Fibroblast of pulmonary artery (primary cell): ENCODE results near the gene AUTS2.

Experiments used
- DNase-seq: peaks from one replicate; pipeline ENCODE4 v3.0.0-alpha.2; 2010; ENCODE audit warnings: low read depth
- H3K4me3 ChIP-seq: replicated peaks from 2 replicates; pipeline ENCODE4 v1.5.1; 2011; ENCODE audit warnings: low read depth, mild to moderate bottlenecking, control low read depth, low read length, moderate library complexity
- TF ChIP-seq, protein P1 (sequence below): IDR thresholded peaks from 2 replicates; pipeline ENCODE4 v1.5.1; 2011; ENCODE audit warnings: mild to moderate bottlenecking, control low read depth, low read length, inconsistent platforms; ENCODE audit errors: missing control alignments

Gene AUTS2

DNA sequence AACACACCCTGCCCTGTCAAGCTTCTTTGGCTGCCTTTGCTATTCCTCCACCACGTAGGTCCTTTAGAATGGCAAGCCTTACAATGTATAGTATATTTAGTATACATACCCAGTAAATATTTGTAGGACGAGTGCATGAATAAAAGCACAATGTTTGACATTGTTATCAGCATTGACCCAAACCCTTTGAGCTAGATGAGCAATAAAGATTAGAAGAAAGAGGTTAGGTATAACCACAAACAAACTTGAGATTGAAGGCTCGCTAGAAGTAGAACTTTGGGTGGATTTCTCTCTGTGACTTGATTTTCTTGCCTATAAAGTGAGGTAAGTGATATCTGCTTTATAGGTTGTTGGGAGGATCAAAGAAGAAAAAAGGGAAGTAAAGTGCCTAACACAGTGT, 972.7 kb downstream of the AUTS2 start:
- TF ChIP-seq, protein P1, sequence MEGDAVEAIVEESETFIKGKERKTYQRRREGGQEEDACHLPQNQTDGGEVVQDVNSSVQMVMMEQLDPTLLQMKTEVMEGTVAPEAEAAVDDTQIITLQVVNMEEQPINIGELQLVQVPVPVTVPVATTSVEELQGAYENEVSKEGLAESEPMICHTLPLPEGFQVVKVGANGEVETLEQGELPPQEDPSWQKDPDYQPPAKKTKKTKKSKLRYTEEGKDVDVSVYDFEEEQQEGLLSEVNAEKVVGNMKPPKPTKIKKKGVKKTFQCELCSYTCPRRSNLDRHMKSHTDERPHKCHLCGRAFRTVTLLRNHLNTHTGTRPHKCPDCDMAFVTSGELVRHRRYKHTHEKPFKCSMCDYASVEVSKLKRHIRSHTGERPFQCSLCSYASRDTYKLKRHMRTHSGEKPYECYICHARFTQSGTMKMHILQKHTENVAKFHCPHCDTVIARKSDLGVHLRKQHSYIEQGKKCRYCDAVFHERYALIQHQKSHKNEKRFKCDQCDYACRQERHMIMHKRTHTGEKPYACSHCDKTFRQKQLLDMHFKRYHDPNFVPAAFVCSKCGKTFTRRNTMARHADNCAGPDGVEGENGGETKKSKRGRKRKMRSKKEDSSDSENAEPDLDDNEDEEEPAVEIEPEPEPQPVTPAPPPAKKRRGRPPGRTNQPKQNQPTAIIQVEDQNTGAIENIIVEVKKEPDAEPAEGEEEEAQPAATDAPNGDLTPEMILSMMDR = no peak
- no peak overlapping the region for H3K4me3 ChIP-seq
- no peak for DNase-seq

GRCh38 chr7:70571403-70571934, 973.2 kb downstream of the AUTS2 start:
- TF ChIP-seq, protein P1 = no peak
- no peak for DNase-seq
- no peak overlapping the region for H3K4me3 ChIP-seq

DNA sequence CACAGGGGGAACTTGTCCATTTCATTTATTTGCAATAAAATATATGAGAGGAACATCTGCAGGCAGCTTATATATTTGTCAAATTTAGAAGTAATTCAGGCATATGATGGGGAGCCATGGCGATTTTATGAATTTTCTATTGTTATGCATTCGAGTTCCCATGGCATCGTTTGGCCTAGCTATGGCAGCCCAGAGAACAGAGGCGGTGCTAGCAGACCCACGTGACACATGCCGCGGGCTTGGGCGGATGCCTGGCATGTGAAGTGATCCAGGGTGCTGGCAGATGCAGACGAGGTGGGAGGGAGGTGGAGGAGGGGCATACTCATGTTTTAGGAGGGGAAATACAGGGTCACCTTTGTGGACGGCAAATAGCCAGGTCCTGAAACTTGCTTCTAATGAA, 973.7 kb downstream of the AUTS2 start:
- H3K4me3 ChIP-seq = no peak overlapping the region
- no peak for DNase-seq
- TF ChIP-seq, protein P1 = no peak

DNA sequence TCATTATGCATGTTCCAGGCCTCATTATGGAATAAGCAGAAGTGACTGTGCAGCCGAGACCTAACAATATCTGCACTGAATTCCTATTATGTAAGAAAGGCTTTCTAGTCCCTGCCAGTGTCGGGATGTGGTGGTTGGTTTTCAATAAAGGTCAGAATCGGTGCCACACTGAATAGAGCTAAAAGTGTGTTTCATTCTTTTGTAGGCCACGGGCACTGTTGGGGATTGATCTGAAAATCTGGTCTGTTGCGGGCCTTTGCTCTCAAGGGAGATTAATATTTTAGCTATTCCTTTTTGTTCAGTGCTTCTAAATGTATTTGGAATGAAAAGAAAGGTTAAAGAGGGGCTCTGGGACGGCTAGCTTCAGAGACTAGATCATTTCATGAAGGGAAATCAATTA, 974.3 kb downstream of the AUTS2 start:
- TF ChIP-seq, protein P1 = no peak
- DNase-seq = no peak
- H3K4me3 ChIP-seq = no peak overlapping the region

- no peak overlapping the region for H3K4me3 ChIP-seq
- TF ChIP-seq, protein P1 = no peak
- DNase-seq = no peak
These were observed 974.9 kb downstream of the AUTS2 start for GRCh38 chr7:70573071-70573661.

GRCh38 chr7:70573696-70574095, 975.4 kb downstream of the AUTS2 start:
- no peak overlapping the region for H3K4me3 ChIP-seq
- TF ChIP-seq, protein P1 = no peak
- DNase-seq = no peak

DNA sequence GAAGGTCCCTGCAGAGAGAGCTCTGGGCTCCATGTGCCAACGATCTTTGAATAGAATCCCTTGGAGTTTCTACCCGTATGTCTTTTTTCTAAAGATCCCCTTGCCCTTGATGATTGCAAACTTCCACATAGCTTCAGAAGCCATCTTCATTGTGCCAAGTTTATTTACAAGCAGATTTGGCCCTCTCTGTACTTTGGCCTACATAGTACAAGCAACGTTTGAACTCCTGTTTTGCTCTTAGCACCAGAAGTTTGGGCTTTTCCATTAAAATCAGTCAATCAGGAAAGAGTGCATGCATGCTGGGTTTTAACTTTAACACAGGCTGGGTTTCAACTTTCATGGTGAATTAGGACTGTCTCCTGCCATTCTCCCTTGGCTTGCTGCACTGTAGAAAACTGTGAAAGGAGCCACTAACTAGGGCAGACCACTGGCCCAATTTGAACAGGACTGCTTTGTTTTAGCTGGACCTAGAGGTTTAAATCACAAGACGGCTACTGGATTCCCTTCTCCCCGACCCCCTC, 976.1 kb downstream of the AUTS2 start:
- TF ChIP-seq, protein P1 = no peak
- H3K4me3 ChIP-seq = no peak overlapping the region
- no peak for DNase-seq
